Stimulated activated CD4-positive, alpha-beta T cell treated with anti-CD3 and anti-CD28 coated beads, TNF-alpha, amount 100 ng/mL, for 1 hour (primary cell): ENCODE data around the gene COG2.
"Not testable (repeated sequence)": the region's sequence is repeated elsewhere in the genome, so short reads cannot be mapped to it uniquely, and the experiment has no call there.

Experiments
- DNase-seq, 3 donors: peaks; one replicate each; pipeline ENCODE4 v3.0.0-alpha.2; 2020; ENCODE audit warnings: low read depth in 3 of 3, low spot score in 1 of 3

The COG2 gene

GRCh38 chr1:230713547-230713914 is 71.2 kb downstream of the COG2 start:
- no peak for DNase-seq

DNA sequence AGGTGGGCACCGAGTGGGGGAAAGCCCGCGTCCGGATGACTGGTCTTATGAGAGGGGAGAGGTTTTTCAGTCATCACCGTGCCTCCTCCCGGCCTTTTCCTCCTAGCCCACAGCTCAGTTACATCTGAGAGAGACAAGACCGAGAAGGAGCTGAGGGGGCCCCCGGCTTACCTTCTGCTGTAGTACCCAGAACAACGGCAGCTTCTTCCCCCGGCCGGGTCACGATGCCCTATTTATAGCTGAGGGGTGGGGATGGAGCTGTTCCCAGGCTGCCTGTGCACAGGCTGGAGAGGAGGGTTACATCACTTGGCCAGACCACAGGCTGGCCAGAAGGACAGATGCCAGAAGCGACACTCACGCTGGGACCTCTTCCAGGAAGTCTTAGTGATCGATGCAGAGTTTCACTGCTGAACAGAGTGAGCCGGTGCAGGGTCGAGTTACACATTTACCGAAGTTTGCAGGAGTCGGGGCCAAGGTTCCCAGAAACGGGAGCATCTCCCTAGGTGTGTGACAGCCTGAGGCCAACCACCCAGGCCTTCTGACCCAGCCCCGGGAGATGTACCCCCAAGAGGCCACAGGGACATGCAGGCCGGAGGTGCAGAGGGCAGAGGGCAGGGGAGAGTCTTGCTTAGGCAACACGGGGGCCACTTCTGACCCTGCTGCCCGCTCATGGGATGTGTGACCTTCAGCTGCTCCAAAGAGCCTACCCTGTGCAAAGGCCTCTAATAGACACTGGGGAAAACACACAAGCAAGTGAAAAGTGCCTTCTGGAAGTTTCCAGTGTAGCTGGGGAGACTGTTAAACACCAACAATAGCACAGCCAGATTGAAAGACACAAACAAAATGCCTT is 71.9 kb downstream of the COG2 start, which contains the start of gene AGT:
Gene AGT (minus strand): TSS at position 208 of the 850 bp plus-strand sequence. CDS start 3,299 bp downstream, outside the sequence.
- DNase-seq, result no peak

DNA sequence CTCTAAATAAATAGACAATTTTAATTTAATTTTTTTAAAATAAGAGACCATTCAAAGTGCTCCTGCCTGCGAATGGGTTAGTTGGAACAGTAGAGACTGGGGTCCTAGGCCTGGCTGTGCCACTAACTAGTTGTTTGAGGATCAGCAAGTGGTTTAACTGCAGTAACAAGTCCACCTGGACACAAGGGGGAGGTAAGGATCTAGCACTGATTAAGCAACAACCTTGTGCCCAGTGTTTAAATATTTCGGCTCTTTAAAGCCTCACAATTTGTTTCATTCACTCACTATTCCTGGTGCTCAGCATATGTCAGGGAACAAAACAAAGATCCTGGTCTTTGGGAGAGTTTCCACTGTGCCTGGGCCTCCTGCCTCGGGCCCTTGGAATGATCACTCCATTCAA is 73.2 kb downstream of the COG2 start:
- DNase-seq, result no peak

- not testable (repeated sequence) for DNase-seq
These were observed 74.2 kb downstream of the COG2 start for GRCh38 chr1:230716453-230716852.

- DNase-seq, result no peak
These were observed 75.0 kb downstream of the COG2 start for GRCh38 chr1:230717251-230717650.

DNA sequence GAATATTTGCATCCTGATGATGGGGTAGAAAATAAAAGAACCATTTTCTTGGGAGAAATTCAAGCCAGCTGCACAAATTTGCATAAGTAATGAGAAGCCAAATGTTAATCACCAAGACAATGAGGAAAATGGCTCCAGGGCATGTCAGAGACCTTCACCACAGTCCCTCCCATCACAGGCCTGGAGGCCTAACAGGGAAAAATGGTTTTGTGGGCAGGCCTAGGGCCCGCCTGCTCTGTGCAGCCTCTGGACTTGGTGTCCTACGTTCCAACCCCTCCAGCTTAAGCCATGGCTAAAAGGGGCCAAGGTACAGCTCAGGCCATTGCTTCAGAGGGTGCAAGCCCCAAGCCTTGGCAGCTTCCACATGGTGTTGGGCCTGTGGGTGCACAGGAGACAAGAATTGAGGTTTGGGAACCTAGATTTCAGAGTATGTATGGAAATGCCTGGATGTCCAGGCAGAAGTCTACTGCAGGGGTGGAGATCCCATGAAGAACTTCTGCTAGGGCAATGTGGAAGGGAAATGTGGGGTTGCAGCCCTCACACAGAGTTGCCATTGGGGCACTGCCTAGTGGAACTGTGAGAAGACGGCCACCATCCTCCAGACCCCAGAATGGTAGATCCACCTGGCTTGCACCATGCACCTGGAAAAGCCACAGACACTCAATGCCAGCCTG is 79.7 kb downstream of the COG2 start:
- not testable (repeated sequence) for DNase-seq

DNA sequence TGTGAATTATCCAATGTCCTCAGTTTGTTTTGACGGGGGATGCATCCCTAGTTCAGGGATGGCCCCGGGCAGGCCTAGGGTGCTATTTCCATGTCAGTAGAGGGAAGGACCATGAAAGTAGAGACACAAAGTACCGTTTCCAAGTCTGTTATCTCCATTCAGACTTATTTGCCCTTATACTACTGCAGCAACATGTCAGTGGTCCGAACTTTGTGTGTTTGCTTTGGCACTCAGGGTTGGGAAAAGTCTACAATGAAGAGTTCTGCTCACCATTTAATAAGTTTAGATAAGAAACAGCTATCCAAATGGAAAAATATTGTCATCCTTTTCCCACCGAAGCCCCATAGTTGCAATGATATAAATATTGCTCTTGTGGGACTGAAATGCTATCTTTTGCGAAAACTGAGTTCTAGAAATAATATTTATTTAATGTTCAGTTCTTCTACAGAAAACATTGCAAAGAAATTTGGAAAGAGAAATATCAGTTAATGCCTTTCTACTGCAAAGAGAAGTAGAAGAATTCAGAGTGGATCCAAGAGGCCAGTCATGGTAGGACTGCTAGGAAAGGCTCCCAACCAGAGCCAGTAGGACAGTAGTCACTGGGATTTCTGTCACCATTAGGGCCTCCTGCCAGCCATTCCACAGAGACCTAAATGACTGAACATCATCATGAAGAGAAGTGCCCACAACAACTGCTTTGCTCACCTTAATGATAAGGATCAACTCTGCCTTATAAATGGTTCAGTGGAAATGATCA is 83.2 kb downstream of the COG2 start:
- no peak for DNase-seq

- no peak for DNase-seq
These were observed 86.6 kb downstream of the COG2 start for GRCh38 chr1:230728710-230729392.

- DNase-seq, result no peak
These were observed 88.7 kb downstream of the COG2 start for GRCh38 chr1:230730977-230731376.

GRCh38 chr1:230735447-230735846 is 93.2 kb downstream of the COG2 start:
- no peak for DNase-seq

GRCh38 chr1:230737622-230738262 is 95.5 kb downstream of the COG2 start:
- no peak for DNase-seq

DNA sequence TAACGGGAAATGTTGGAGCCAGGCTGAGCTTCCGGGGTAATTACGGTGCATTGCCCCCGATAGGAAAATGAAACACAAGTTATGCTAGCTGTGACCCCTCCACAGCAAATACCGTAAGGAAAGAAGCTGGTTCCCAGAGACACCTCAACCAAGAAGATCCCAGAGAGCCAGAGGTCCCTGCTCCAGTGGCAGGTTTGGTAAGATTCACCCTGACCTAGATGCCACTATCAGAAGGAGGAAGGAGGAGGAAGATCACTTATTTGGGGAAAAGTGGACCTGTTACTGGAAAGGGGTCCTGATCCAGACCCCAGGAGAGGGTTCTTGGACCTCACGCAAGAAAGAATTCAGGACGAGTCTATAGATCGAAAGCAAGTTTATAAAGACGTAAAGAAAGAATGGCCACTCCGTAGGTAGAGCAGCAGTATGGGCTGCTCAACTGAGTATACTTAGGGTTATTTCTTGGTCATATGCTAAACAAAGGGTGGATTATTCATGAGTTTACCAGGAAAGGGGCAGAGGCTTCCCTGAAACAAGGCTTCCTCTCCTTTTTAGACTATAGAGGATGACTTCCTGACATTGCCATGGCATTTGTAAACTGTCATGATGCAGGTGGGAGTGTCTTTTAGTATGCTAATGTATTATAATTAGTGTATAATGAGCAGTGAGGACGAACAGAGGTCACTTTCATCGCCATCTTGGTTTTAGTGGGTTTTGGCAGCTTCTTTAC is 97.4 kb downstream of the COG2 start:
- no peak for DNase-seq
